ENCODE results near the gene SELENON. TPM values are rescaled to one million over a fixed set of nuclear protein-coding genes. Genes with fewer than 3 reads are reported as not detected.

SELENON gene
- polyA plus RNA-seq, 1 of the 3 experiments (the other 2 are of a cell fraction): 56.2 TPM

DNA sequence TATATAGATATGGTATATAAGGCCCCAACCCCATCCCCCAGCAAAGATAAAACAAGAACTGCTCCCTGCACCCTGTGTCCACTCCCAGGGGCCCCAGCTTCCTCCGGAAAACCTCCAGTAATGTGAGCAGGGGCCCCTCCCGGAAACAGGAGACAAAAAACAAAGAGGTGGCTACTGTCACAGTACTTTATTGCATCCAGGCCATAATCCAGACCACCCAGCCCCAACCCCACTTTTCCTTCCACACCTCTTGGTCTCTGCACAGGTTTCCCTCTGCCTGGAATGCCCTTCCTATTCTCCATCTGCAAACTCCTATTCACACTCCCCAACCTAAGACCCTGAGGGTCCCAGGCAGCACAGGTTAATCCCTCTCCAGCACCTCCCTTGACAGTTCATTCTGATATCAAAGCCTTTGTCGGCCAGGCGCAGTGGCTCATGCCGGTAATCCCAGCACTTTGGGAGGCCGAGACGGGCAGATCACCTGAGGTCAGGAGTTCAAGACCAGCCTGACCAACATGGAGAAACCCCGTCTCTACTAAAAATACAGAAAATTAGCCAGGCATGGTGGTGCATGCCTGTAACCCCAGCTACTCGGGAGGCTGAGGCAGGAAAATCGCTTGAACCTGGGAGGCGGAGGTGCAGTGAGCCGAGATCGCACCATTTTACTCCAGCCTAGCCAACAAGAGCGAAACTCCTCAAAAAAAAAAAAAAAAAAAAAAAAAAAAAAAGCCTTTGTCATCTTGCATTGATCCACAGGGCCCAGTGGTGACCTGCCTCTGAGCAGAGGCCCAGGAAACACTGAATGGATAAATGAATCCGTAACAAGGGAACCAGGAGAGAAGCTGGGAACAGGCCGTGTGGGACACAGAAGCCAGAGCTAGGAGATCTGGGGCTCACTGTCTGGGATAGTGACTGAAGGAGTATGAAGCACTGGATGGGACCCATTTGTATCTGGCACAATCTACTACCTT lies 61.6 kb downstream of the SELENON start:
- H3K4me3 ChIP-seq (ENCODE audit: low read depth in 2 of 2, low read length in 1 of 2): no peak overlapping the region
- no peak for TF ChIP-seq RAD21 (IDR thresholded peaks at IDR 0.05; ENCODE audit: low read length)
- no peak overlapping the region for H2AFZ ChIP-seq (ENCODE audit: low read depth)

DNA sequence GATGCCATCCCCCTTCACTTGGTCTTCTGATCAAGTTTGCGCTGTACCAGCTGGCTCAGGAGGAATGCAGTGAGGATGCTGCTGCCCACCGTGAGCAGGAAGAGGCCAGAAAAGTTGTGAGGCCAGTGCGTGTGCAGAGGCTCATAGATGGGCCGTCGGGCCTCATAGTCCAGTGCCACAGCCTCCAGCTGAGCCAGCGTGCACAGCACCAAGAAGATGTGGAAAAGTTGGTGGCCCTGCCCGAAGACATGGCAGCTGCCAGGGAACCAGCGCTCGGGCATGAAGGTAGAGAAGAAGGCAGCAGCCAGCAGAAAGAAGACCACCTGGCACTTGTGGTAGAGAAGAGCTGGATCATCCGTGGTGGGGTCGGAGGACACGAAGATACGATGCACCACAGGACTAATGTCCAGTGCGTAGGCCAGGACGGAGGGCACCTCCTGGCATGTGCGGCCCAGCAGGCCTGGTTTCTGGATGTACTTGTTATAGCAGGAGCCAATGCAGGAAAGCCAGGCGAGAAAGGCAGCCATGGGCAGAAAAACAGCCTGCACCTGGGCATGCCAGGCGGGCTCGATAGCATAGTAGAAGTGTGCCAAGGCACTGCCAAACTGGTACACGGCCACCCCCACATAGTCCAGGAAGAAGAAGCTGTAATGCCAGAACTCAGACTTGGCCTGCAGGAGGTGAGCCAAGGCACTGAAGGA lies 62.9 kb downstream of the SELENON start:
- over 99% methylated on average over 20 of the region's 20 CpGs for WGBS (ENCODE audit: low lambda C conversion rate)
- Histone ChIP-seq H3K4me2 (no peak overlapping the region), H4K20me1 (ENCODE audit: insufficient read depth) (no peaks in the 10 kb centered on the region), H3K27me3 (ENCODE audit: insufficient read depth) (no peaks in the 10 kb centered on the region), H3F3A (replicated peaks; ENCODE audit: insufficient read depth) (no peaks in the 10 kb centered on the region), H3K9ac (no peak overlapping the region), H3K79me2 (ENCODE audit: insufficient read depth) (peaks cover 10% of the 10 kb centered on the region), H3K27ac (ENCODE audit: low read depth in 2 of 2, low read length in 1 of 2) (no peak overlapping the region), H3K4me1 (ENCODE audit: control insufficient read depth in 1 of 2, insufficient read depth in 2 of 2, low read depth in 1 of 2, low read length in 1 of 2) (peaks cover 0 to 6% of the 10 kb centered on the region in 2 experiments; a peak in 1 of 4 replicates), H3K36me3 (replicated peaks in 1 of 2; ENCODE audit: control insufficient read depth in 1 of 2, insufficient read depth in 2 of 2, low read length in 1 of 2) (peaks cover 0 to 4% of the 10 kb centered on the region in 2 experiments), H3K4me3 (ENCODE audit: low read depth in 2 of 2, low read length in 1 of 2) (no peak overlapping the region), H3K9me2 (no peaks in the 10 kb centered on the region), H3K9me3 (no peaks in the 10 kb centered on the region), H2AFZ (ENCODE audit: low read depth) (no peak overlapping the region)
- ChIA-PET POLR2A (no interaction called here), CTCF (interaction anchor here (1.6 kb wide), 1 partner anchor 135 kb away, joined by 5 read pairs; the partner anchor contains the start of gene PAFAH2)
- TF ChIP-seq GABPA (IDR thresholded peaks at IDR 0.05; ENCODE audit: low read depth): no peak
- no peak for TF ChIP-seq JUND (IDR thresholded peaks at IDR 0.05)
- TF ChIP-seq MEF2A (IDR thresholded peaks at IDR 0.05; ENCODE audit: borderline replicate concordance, low read depth): no peak
- no peak for TF ChIP-seq RCOR1 (IDR thresholded peaks at IDR 0.05; ENCODE audit: low read length)
- no peak for TF ChIP-seq YY1 (IDR thresholded peaks at IDR 0.05; ENCODE audit: low read depth)
- no peak for DNase-seq

More for the DNA sequence above, 61.6 kb downstream of the SELENON start:
- WGBS (ENCODE audit: low lambda C conversion rate): 90% methylated on average over 13 of the region's 16 CpGs
- peaks cover 15% of the 10 kb centered on the region for H3K79me2 ChIP-seq (ENCODE audit: insufficient read depth)
- no peaks in the 10 kb centered on the region for H3K9me3 ChIP-seq
- peaks cover 0 to 6% of the 10 kb centered on the region in 2 experiments; a peak in 1 of 4 replicates for H3K4me1 ChIP-seq (ENCODE audit: control insufficient read depth in 1 of 2, insufficient read depth in 2 of 2, low read depth in 1 of 2, low read length in 1 of 2)
- peaks cover 0 to 4% of the 10 kb centered on the region in 2 experiments for H3K36me3 ChIP-seq (replicated peaks in 1 of 2; ENCODE audit: control insufficient read depth in 1 of 2, insufficient read depth in 2 of 2, low read length in 1 of 2)
- H3K4me2 ChIP-seq: no peak overlapping the region
- H3K27ac ChIP-seq (ENCODE audit: low read depth in 2 of 2, low read length in 1 of 2): no peak overlapping the region
- no peak for DNase-seq
- no peaks in the 10 kb centered on the region for H3F3A ChIP-seq (replicated peaks; ENCODE audit: insufficient read depth)
- H3K9ac ChIP-seq: no peak overlapping the region
- H3K27me3 ChIP-seq (ENCODE audit: insufficient read depth): no peaks in the 10 kb centered on the region
- no peaks in the 10 kb centered on the region for H3K9me2 ChIP-seq
- no peaks in the 10 kb centered on the region for H4K20me1 ChIP-seq (ENCODE audit: insufficient read depth)
- ChIA-PET CTCF (no interaction called here), POLR2A (no interaction called here)

DNA sequence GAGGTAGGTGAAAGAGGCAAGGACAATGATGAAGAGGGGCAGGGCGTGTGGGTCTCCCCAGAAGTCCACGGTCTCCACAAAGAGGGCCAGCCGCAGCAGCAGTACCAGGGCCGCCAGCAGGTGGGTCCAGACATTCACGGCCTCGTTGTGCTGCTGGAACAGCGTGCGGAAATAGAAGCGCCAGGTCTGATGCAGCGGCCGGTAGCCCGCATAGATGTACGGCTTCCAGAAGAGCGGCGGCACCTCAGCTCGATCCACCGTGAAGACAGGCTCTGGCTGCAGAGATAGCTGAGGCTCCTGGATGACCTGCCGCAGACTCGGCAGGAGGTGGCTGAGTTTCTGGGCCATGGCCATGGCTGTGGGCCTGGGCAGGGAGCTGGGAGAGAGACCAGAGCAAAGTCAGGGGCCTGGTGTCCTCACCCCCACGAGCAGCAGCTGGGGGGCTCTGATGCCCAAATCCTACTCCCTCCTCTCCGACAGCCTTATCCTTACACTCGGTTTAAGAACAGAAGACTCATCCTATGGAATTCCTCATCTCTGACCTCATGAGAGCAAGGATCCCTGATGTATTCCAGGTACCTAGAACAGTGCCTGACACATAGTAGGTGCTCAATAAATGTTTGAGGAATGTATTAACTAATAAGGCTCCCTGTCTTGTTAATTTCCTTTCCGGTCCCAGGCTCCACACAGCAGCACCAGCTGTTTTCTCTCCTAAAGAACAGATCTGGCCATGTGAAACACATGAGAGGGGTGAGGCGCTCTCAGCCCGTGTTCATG lies 63.7 kb downstream of the SELENON start:
- Histone ChIP-seq H3K4me1 (ENCODE audit: control insufficient read depth in 1 of 2, insufficient read depth in 2 of 2, low read depth in 1 of 2, low read length in 1 of 2) (peaks cover 0 to 4% of the 10 kb centered on the region in 2 experiments; a peak in 1 of 4 replicates), H3K4me3 (ENCODE audit: low read depth in 2 of 2, low read length in 1 of 2) (no peak overlapping the region), H3K9me2 (no peaks in the 10 kb centered on the region), H3K27ac (ENCODE audit: low read depth in 2 of 2, low read length in 1 of 2) (no peak overlapping the region), H3K4me2 (no peak overlapping the region), H3K36me3 (replicated peaks in 1 of 2; ENCODE audit: control insufficient read depth in 1 of 2, insufficient read depth in 2 of 2, low read length in 1 of 2) (peaks cover 0 to 4% of the 10 kb centered on the region in 2 experiments), H3K27me3 (ENCODE audit: insufficient read depth) (no peaks in the 10 kb centered on the region), H3K79me2 (ENCODE audit: insufficient read depth) (peaks cover 4% of the 10 kb centered on the region; the same call in 1 of the 2 replicates), H2AFZ (ENCODE audit: low read depth) (no peak overlapping the region), H3K9me3 (no peaks in the 10 kb centered on the region), H3K9ac (no peak overlapping the region), H3F3A (replicated peaks; ENCODE audit: insufficient read depth) (no peaks in the 10 kb centered on the region), H4K20me1 (ENCODE audit: insufficient read depth) (no peaks in the 10 kb centered on the region)
- no peak for TF ChIP-seq ELF1 (IDR thresholded peaks at IDR 0.05)
- TF ChIP-seq EZH2phosphoT487 (IDR thresholded peaks at IDR 0.05; ENCODE audit: borderline replicate concordance, low read depth): no peak
- no peak for DNase-seq
- CTCF ChIA-PET: interaction anchor here (1.6 kb wide), 1 partner anchor 134 kb away, joined by 5 read pairs; the partner anchor contains the start of gene PAFAH2
- POLR2A ChIA-PET: no interaction called here
- 96% methylated on average over 19 of the region's 25 CpGs for WGBS (ENCODE audit: low lambda C conversion rate)

Data from SK-N-SH (cell line).